GM10248 (cell line): Measurements from ENCODE around the gene KIFC3.

Source experiments
- CTCF ChIA-PET: fragments of 300-600 bp; sonication (Branson Sonifier 250); formaldehyde crosslinking; extraction: SDS; loops from one replicate; lab custom pipeline; 2021; ENCODE audit warnings: antibody characterized with exemption; lab: Yijun Ruan, JAX
- POLR2A ChIA-PET: fragments of 350-650 bp; sonication (Branson Sonifier 250); formaldehyde crosslinking; extraction: SDS; loops from one replicate; lab custom pipeline; 2020; ENCODE audit warnings: antibody characterized with exemption; lab: Yijun Ruan, JAX
- DNase-seq: peaks from one replicate; pipeline ENCODE4 v3.0.0; 2012; ENCODE audit errors: extremely low spot score
- TF ChIP-seq, protein P1 (sequence below): IDR thresholded peaks from 2 replicates; pipeline ENCODE4 v1.5.1; 2012; ENCODE audit warnings: mild to moderate bottlenecking, low read depth; ENCODE audit errors: extremely low read depth, missing control alignments, control extremely low read depth

The KIFC3 gene

DNA sequence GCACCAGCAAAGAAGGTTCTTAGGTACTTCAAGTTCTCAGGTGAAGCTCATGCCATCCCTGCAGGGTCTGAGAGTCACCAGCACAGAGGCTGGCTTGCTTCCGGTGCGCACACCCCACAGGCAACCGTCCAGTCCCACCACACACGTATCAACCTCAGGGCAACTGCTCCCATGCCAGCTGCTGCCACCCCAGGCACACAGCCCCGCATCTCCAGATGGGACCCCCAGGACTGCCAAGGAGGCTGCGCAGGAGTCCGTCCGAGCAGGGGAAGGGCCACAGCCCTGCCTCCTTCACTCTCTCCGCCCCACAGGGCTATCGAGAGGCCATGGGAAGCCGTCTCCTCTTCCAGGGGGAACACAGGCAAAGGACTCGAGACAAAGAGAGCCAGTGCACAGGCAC is 13.3 kb downstream of the KIFC3 start:
- CTCF ChIA-PET: no interaction called here
- DNase-seq: no peak
- TF ChIP-seq, protein P1, sequence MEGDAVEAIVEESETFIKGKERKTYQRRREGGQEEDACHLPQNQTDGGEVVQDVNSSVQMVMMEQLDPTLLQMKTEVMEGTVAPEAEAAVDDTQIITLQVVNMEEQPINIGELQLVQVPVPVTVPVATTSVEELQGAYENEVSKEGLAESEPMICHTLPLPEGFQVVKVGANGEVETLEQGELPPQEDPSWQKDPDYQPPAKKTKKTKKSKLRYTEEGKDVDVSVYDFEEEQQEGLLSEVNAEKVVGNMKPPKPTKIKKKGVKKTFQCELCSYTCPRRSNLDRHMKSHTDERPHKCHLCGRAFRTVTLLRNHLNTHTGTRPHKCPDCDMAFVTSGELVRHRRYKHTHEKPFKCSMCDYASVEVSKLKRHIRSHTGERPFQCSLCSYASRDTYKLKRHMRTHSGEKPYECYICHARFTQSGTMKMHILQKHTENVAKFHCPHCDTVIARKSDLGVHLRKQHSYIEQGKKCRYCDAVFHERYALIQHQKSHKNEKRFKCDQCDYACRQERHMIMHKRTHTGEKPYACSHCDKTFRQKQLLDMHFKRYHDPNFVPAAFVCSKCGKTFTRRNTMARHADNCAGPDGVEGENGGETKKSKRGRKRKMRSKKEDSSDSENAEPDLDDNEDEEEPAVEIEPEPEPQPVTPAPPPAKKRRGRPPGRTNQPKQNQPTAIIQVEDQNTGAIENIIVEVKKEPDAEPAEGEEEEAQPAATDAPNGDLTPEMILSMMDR: no peak
- POLR2A ChIA-PET: no interaction called here

DNA sequence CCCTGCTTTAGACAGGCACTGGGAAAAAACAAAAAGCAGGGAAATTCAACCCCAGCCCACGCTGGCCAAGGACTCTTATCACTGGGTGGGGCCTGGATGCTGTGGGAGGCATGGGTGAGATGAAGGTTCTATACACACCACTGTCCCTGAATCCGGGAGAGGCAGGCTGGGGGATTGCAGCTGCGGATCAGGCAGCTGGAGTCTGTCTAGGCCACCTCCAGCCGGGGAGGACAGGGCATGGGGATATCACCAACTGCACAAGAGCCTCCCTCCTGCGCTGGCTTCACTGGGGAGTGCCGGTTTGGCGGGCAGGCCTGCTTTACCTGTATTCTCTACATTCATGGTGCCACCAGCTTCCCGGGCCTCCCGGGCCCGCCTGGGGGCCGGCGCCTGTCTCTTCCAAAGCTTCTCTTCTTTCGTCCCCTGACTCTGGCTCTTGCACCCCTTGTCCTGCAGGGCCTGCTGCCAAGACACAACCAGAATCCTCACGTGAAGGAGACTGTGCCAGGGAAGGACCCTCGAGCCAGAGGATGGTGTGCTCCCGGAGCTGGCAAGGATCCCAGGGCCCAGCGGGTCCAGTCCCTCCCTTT is 13.9 kb downstream of the KIFC3 start:
- ChIA-PET CTCF (no interaction called here), POLR2A (no interaction called here)
- TF ChIP-seq, protein P1: no peak
- no peak for DNase-seq

DNA sequence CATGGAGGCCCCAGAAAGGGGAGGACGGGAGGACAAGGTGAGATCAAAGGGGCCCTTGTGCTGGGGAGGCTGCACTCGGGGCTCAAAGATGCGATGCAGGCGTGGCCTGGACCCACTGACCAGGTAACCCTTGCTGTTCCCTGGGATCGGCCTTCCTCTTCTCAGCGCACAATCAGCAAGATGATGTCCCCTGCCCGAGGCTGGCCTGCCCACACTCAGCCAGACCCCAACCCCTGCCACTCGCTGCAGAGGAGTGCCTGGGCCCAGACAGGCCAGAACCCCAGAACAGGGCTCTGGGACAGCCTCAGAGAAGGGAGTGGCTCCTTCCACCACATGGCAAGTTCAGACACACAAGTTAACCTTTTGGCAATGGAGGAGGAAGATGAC is 14.8 kb downstream of the KIFC3 start:
- TF ChIP-seq, protein P1: no peak
- DNase-seq: no peak
- POLR2A ChIA-PET: no interaction called here
- CTCF ChIA-PET: interaction anchor here (0.9 to 1.0 kb wide), 2 partner anchors 30 to 31 kb away, joined by 3 read pairs; no protein-coding TSS in a partner anchor

DNA sequence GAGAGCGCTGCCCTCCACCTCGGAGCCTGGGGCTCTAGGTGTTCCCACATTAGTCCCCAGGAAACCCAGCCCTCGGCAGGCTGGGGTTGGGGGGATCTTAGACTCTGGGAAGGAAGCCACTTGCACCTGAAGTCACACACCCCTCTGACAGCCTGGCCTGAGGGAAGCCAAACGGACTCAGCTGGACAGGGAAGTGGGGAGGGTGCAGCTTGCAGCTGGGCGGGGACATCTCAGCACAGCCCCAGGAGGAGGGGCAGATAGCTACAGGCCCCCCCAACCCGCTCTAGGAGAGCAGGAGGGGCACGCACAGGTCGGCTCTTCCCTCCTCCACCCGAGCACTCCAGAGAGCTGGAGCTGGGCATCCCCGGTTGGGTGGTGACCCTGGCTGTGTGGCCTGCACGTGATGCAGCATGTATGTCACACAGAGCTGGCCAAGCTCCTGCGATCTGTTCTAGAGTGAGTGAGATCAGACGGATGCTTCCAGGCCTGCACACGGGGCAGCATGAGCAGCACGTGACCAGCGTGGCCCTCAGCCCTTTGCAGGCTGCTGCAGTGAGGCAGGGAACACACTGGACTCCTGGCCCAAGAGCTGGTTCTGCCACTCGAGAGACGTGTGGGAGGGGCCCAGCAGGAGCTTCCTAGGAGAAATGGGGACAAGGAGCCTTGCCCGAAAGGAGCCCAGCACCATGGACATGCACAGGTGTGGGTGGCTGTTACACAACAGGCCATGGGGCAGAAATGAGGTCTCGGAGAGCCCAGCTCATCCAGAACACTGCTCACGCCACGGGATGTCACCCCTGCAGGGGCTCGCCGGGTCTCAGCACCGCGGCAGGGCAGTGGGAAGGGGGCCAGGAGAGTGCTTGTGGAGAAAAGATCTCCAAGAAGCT is 15.4 kb downstream of the KIFC3 start:
- ChIA-PET POLR2A (no interaction called here), CTCF (interaction anchor here (0.9 to 1.1 kb wide), 3 partner anchors 22 to 30 kb away, joined by 3 read pairs; no protein-coding TSS in a partner anchor)
- DNase-seq: no peak
- TF ChIP-seq, protein P1: no peak

DNA sequence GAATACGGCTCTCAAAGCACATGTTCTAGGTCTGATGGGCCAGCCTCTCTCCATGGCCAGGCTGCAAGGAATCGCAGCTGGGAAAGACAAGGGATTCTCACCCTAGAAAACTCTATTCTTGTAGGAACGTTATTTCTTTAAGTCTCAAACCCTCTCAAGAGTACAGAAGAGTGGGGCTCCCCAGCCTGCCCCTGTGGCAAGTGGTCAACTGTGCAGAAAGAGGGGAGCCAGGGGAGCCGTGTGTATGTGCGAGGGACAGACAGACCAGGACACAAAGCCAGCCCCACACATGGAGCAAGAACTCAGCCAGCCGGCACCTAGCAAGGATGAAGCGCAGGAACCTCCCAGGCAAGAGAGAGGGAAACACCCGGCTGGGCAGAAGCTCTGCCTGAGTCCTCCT is 16.4 kb downstream of the KIFC3 start:
- DNase-seq: no peak
- TF ChIP-seq, protein P1: no peak
- CTCF ChIA-PET: no interaction called here
- POLR2A ChIA-PET: interaction anchor here (0.7 kb wide), 1 partner anchor 312 kb away, joined by 3 read pairs; no protein-coding TSS in a partner anchor

DNA sequence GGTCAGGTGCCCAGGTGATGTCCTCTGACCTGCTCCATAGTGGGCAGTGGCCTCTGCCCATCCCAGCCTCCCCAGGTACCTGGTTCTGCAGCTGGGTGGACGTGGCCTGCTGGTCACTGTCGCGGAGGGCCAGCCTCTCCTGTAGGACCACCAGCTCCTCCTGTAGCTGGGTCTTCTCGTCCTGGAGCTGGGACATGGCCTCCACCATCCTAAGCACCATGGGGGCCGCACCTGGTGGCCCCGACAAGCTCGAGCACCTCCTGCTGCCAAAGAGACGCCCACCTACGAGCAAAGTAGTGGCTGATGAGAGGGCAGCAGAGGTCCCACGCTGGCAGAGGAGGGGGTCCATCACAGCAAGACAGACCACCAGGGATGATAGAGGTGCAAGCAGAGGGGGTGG is 16.9 kb downstream of the KIFC3 start:
- TF ChIP-seq, protein P1: no peak
- POLR2A ChIA-PET: no interaction called here
- DNase-seq: no peak
- CTCF ChIA-PET: interaction anchor here (1.7 kb wide), 1 partner anchor 28 kb away, joined by 5 read pairs; no protein-coding TSS in a partner anchor
